ENCODE data around the gene PRMT9.

DNA sequence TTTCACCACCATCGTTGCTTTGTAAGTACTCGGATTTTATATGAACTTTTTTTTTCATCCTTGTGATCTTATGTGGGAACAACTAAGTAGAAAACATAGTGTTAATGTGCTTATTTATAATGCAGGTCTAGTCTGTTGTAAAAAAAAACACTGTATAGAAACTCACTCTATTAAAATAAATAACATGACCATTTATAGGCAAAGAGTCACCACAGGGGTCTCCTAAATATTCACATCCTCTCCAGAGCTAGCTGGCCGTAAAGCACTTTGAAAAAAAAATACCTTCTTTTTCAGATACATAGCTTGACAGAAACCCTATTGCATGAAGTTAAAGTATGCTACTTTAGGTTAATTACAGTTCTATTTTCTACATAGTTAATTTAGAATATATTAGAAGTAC lies 55.5 kb downstream of the PRMT9 start:
- TF ChIP-seq, protein P1, sequence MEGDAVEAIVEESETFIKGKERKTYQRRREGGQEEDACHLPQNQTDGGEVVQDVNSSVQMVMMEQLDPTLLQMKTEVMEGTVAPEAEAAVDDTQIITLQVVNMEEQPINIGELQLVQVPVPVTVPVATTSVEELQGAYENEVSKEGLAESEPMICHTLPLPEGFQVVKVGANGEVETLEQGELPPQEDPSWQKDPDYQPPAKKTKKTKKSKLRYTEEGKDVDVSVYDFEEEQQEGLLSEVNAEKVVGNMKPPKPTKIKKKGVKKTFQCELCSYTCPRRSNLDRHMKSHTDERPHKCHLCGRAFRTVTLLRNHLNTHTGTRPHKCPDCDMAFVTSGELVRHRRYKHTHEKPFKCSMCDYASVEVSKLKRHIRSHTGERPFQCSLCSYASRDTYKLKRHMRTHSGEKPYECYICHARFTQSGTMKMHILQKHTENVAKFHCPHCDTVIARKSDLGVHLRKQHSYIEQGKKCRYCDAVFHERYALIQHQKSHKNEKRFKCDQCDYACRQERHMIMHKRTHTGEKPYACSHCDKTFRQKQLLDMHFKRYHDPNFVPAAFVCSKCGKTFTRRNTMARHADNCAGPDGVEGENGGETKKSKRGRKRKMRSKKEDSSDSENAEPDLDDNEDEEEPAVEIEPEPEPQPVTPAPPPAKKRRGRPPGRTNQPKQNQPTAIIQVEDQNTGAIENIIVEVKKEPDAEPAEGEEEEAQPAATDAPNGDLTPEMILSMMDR (IDR thresholded peaks at IDR 0.05) = no peak
- no peak for TF ChIP-seq POLR2A (IDR thresholded peaks at IDR 0.05)
